ENCODE measurements around the gene SNW1. TPM values are rescaled to one million over a fixed set of nuclear protein-coding genes. Genes with fewer than 3 reads are reported as not detected.

Gene SNW1
- total RNA-seq, 1 experiment from 2014 or later, result 143 TPM

DNA sequence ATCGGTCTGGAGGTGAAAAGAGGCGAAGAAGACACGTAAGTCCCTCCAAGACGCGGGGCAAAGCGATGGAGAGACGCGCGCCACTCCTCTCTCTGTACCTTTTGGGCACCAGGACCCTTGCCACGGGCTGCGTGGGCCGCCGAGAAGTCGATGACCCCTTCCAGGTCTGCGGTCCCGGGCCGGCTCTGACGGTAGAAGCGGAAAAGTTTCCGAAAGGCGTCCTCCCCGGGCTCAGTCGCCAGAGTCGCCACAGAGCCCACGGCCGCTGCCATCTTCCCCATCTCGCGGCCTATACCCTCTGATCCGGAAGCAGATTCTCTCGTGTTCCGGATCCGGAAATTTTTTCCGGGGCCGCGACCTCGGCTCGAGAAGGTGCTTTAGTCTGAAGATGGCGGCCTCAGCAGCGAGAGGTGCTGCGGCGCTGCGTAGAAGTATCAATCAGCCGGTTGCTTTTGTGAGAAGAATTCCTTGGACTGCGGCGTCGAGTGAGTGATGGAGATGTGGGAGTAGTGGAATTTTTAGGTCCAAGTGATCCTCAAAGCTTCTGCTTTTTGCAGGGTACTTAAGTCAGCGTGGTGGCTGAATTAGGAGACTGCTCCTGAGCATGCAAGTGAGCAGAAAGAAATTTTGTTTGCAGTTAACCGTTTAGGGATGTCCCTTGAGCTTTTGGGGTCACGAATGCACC is 53.1 kb downstream of the SNW1 start, which contains the start of the genes ALKBH1 and SLIRP:
ALKBH1 (minus strand) TSS at position 300 of the 685 bp plus-strand sequence; CDS start at position 281, 19 bp downstream.
SLIRP (plus strand) TSS at position 380 of the 685 bp plus-strand sequence; CDS start at position 389, 9 bp downstream.
- ChIA-PET POLR2A (ENCODE audit: low non-redundant PET) (no interaction called here), CTCF (interaction anchor here (0.5 kb wide), 1 partner anchor 391 kb away, joined by 6 read pairs; no protein-coding TSS in a partner anchor)
- Histone ChIP-seq H3K9me3 (ENCODE audit: low read depth, low read length, poor library complexity, severe bottlenecking) (no peaks in the 10 kb centered on the region), H3K4me1 (ENCODE audit: insufficient read depth, low read length, poor library complexity, severe bottlenecking) (peaks cover 19% of the 10 kb centered on the region), H3K27me3 (replicated peaks; ENCODE audit: insufficient read depth, low read depth, low read length, poor library complexity) (no peaks in the 10 kb centered on the region), H3K27ac (ENCODE audit: low read depth, low read length, poor library complexity, severe bottlenecking) (peak within 1 kb of the TSS; percentile 31), H3K36me3 (ENCODE audit: insufficient read depth, low read length, poor library complexity, severe bottlenecking) (peaks cover 38% of the 10 kb centered on the region), H3K4me3 (ENCODE audit: low read depth, low read length, poor library complexity, severe bottlenecking) (peak within 1 kb of the TSS; percentile 77)
- peak; percentile 93 for DNase-seq (ENCODE audit: low spot score)
- TF ChIP-seq EZH2 (IDR thresholded peaks at IDR 0.05; ENCODE audit: borderline replicate concordance, low read depth, low read length, poor library complexity, severe bottlenecking), result no peak
- TF ChIP-seq, protein P1, sequence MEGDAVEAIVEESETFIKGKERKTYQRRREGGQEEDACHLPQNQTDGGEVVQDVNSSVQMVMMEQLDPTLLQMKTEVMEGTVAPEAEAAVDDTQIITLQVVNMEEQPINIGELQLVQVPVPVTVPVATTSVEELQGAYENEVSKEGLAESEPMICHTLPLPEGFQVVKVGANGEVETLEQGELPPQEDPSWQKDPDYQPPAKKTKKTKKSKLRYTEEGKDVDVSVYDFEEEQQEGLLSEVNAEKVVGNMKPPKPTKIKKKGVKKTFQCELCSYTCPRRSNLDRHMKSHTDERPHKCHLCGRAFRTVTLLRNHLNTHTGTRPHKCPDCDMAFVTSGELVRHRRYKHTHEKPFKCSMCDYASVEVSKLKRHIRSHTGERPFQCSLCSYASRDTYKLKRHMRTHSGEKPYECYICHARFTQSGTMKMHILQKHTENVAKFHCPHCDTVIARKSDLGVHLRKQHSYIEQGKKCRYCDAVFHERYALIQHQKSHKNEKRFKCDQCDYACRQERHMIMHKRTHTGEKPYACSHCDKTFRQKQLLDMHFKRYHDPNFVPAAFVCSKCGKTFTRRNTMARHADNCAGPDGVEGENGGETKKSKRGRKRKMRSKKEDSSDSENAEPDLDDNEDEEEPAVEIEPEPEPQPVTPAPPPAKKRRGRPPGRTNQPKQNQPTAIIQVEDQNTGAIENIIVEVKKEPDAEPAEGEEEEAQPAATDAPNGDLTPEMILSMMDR (conservative IDR thresholded peaks at IDR 0.05; ENCODE audit: low read depth, low read length), result no peak
- no TSS peak for BruUV-seq (replicated peaks)
- intact Hi-C loops (cut with micrococcal nuclease; ENCODE audit: unreplicated experiment), result loop anchor here (2.0 kb wide), 1 partner anchor 249 kb away; the partner anchor contains the start of gene AHSA1

DNA sequence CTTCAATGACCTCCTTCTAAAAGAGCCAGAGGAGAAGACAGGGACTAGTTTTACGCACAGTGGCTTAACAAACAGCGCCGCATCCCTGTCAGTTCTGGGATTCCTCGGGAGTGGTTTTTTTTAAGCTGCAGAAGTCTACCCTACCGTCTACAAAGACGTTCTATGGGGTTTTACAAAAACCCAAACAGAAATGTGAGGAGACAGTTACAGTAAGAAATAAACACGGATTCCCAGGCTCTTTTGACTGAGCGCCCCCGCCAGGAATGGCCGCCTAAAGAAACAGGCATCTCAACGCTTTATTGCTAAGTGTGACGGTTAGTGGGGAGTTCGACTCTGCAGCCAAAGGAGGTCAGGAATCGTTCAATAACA is 53.6 kb downstream of the SNW1 start:
- ChIA-PET POLR2A (ENCODE audit: low non-redundant PET) (no interaction called here), CTCF (no interaction called here)
- peaks cover 19% of the 10 kb centered on the region for H3K4me1 ChIP-seq (ENCODE audit: insufficient read depth, low read length, poor library complexity, severe bottlenecking)
- H3K36me3 ChIP-seq (ENCODE audit: insufficient read depth, low read length, poor library complexity, severe bottlenecking), result peaks cover 37% of the 10 kb centered on the region
- intact Hi-C loops (cut with micrococcal nuclease; ENCODE audit: unreplicated experiment), result no loop called here
- H3K4me3 ChIP-seq (ENCODE audit: low read depth, low read length, poor library complexity, severe bottlenecking), result peak overlapping the region; percentile 77
- no peak for TF ChIP-seq EZH2 (IDR thresholded peaks at IDR 0.05; ENCODE audit: borderline replicate concordance, low read depth, low read length, poor library complexity, severe bottlenecking)
- TF ChIP-seq, protein P1 (conservative IDR thresholded peaks at IDR 0.05; ENCODE audit: low read depth, low read length), result peak; percentile 47
- TSS peak; percentile 66 for BruUV-seq (replicated peaks)
- no peaks in the 10 kb centered on the region for H3K9me3 ChIP-seq (ENCODE audit: low read depth, low read length, poor library complexity, severe bottlenecking)
- peak overlapping the region; percentile 31 for H3K27ac ChIP-seq (ENCODE audit: low read depth, low read length, poor library complexity, severe bottlenecking)
- no peaks in the 10 kb centered on the region for H3K27me3 ChIP-seq (replicated peaks; ENCODE audit: insufficient read depth, low read depth, low read length, poor library complexity)
- DNase-seq (ENCODE audit: low spot score), result peak; percentile 35

DNA sequence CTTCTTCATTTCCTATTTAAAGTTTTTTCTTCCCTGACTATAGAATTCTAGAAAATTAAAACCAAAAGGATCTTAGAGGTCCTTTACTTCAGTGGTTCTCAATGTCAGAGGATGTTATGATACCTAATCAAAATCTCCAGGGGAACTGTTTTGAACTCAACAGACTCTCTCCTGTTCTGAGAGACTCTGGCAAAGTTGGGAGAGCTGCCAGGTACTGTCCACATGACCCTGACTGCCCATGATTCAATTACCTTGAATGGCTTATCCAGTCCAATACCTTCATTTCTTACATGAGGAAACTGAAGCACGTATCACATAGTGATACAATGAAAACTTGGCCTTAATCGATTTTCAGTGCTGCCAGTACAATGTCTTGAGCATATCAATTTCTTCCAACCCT is 69.7 kb downstream of the SNW1 start:
- no TSS peak for BruUV-seq (replicated peaks)
- no peaks in the 10 kb centered on the region for H3K9me3 ChIP-seq (ENCODE audit: low read depth, low read length, poor library complexity, severe bottlenecking)
- H3K36me3 ChIP-seq (ENCODE audit: insufficient read depth, low read length, poor library complexity, severe bottlenecking), result peaks cover 19% of the 10 kb centered on the region
- CTCF ChIA-PET, result no interaction called here
- intact Hi-C loops (cut with micrococcal nuclease; ENCODE audit: unreplicated experiment), result no loop called here
- H3K4me1 ChIP-seq (ENCODE audit: insufficient read depth, low read length, poor library complexity, severe bottlenecking), result no peaks in the 10 kb centered on the region
- DNase-seq (ENCODE audit: low spot score), result no peak
- H3K27ac ChIP-seq (ENCODE audit: low read depth, low read length, poor library complexity, severe bottlenecking), result no peak overlapping the region
- no peaks in the 10 kb centered on the region for H3K27me3 ChIP-seq (replicated peaks; ENCODE audit: insufficient read depth, low read depth, low read length, poor library complexity)
- POLR2A ChIA-PET (ENCODE audit: low non-redundant PET), result no interaction called here
- H3K4me3 ChIP-seq (ENCODE audit: low read depth, low read length, poor library complexity, severe bottlenecking), result no peak overlapping the region
- TF ChIP-seq, protein P1 (conservative IDR thresholded peaks at IDR 0.05; ENCODE audit: low read depth, low read length), result no peak
- TF ChIP-seq EZH2 (IDR thresholded peaks at IDR 0.05; ENCODE audit: borderline replicate concordance, low read depth, low read length, poor library complexity, severe bottlenecking), result no peak

Data from A673 (cell line).